OCI-LY7 (cell line): ENCODE measurements around the gene NR5A2.

Experiments used
- CTCF ChIP-seq: fragments of 200-600 bp; sonication (generic); conservative IDR thresholded peaks from 2 replicates; pipeline ENCODE4 v1.5.1; 2014; ENCODE audit warnings: mild to moderate bottlenecking, antibody characterized with exemption, low read length, moderate library complexity, mixed read lengths
- EZH2phosphoT487 ChIP-seq: fragments of 200-600 bp; sonication (generic); IDR thresholded peaks from 2 replicates; pipeline ENCODE4 v1.6.1; 2018; ENCODE audit warnings: low read depth, borderline replicate concordance, mild to moderate bottlenecking, mixed run types, antibody characterized with exemption, low read length, moderate library complexity, mixed read lengths

GRCh38 chr1:200176181-200176580 lies 148.7 kb downstream of the NR5A2 start:
- TF ChIP-seq CTCF (no peak), EZH2phosphoT487 (no peak)
